ENCODE data around the gene KRT9.

- TF ChIP-seq, protein P1, sequence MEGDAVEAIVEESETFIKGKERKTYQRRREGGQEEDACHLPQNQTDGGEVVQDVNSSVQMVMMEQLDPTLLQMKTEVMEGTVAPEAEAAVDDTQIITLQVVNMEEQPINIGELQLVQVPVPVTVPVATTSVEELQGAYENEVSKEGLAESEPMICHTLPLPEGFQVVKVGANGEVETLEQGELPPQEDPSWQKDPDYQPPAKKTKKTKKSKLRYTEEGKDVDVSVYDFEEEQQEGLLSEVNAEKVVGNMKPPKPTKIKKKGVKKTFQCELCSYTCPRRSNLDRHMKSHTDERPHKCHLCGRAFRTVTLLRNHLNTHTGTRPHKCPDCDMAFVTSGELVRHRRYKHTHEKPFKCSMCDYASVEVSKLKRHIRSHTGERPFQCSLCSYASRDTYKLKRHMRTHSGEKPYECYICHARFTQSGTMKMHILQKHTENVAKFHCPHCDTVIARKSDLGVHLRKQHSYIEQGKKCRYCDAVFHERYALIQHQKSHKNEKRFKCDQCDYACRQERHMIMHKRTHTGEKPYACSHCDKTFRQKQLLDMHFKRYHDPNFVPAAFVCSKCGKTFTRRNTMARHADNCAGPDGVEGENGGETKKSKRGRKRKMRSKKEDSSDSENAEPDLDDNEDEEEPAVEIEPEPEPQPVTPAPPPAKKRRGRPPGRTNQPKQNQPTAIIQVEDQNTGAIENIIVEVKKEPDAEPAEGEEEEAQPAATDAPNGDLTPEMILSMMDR (IDR thresholded peaks at IDR 0.05; ENCODE audit: poor library complexity), result no peak
- no peak for TF ChIP-seq EZH2 (IDR thresholded peaks at IDR 0.05; ENCODE audit: borderline replicate concordance)
Observed at GRCh38 chr17:41552455-41552854, 19.4 kb downstream of the KRT9 start.

Measured in hepatocyte (in vitro differentiated cells).